HG02678 (cell line): Measurements from ENCODE around the gene SKI.

ENCODE experiments used
- ATAC-seq: cut with Tn5 transposase; IDR thresholded peaks from one replicate; pipeline ENCODE4 v1.9.1; 2021; ENCODE audit warnings: mild to moderate bottlenecking, moderate library complexity; ENCODE audit not compliant: unreplicated experiment

SKI gene

DNA sequence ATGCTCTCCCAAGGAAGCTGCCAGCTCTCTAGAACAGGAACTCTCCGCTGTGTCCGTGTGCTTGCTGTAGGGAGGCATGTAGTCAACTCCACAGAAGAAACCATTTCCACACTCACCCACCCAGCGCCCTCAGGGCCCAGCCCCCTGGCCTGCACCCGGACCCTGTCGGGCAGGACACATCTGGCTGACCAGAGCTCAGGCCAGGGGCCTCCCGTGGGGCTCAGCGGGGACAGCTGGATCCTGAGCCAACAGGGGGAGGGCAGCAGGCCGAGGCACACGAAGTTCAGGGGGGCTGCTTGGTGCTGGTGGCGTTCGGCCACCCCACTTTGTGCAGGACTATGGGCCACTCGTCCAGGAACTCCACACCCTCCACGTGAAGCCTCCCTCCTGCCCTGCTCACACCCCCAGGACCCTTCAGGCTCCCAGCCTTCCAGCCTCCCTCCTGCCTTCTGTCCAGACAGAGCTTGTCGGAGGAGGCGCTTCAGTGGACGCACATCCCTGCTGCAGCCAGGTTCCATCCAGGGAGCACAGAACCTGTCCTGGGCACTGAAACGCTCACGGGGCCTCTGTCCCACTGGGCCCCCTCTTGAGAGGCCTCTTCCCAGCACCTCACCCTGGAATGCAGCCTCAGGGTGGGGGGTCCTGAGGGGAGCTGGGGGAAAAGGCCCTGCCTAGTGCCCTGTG, 18.6 kb upstream of the SKI start:
- no peak for ATAC-seq

DNA sequence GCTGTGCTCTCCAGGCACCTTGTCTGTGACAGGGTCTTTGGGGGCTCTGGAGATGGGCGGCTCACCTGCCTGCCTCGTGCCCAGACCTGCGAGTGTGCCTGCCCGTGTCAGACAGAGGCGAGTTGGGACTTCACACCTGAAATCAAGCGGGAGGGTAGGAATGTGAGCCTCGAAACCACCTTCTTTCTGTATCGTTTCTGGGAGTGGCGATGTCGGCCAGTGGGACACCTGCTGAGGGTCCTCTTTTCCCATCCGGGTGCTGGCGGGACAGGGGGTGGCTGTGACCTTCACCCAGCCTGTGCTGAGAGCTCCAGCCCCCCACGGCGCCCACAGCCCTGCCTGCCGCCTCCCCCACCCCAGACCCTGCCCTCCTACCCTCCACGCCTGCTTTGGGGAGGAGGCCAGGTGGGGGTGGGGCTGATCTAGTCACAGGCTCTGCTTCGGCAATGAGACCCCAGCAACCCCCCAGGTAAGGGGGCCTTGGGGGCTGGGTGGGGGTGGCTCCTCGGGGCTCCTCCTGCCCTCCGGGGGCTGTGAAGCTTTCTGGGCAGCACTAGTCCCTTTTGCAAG, 17.9 kb upstream of the SKI start:
- no peak for ATAC-seq

DNA sequence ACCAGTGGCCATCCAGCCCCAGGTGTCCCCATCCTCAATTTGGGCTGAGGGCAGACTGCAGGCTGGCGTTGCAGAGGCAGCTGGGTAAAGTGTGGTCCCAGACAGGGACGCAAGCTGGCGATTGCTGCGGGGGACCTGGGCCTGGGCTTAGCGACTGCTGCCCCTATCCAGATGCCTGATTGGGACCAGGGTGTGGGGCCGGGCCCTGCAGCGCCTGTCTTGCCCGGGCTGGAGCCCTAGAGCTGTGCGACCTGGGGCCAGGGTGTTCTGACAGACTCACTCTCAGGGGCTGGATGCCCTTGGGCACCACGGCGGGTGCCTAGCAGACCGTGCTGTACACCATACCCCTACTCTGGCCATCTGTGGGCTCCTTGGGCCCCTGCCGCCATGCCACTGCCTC, 17.3 kb upstream of the SKI start:
- ATAC-seq: no peak

DNA sequence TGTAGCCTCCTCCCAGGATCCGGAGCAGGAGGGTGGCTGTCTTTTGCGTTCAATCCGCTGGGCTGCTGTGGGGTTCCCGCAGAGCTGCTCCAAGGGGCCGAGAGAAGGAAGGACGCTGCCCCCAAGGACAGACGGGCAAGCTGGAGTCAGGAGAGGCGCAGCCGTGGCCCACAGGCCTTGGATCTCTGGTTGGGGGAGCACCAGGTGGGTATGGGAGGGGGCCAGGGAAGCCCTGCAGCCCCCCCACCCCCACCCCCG, 15.9 kb upstream of the SKI start:
- no peak for ATAC-seq

DNA sequence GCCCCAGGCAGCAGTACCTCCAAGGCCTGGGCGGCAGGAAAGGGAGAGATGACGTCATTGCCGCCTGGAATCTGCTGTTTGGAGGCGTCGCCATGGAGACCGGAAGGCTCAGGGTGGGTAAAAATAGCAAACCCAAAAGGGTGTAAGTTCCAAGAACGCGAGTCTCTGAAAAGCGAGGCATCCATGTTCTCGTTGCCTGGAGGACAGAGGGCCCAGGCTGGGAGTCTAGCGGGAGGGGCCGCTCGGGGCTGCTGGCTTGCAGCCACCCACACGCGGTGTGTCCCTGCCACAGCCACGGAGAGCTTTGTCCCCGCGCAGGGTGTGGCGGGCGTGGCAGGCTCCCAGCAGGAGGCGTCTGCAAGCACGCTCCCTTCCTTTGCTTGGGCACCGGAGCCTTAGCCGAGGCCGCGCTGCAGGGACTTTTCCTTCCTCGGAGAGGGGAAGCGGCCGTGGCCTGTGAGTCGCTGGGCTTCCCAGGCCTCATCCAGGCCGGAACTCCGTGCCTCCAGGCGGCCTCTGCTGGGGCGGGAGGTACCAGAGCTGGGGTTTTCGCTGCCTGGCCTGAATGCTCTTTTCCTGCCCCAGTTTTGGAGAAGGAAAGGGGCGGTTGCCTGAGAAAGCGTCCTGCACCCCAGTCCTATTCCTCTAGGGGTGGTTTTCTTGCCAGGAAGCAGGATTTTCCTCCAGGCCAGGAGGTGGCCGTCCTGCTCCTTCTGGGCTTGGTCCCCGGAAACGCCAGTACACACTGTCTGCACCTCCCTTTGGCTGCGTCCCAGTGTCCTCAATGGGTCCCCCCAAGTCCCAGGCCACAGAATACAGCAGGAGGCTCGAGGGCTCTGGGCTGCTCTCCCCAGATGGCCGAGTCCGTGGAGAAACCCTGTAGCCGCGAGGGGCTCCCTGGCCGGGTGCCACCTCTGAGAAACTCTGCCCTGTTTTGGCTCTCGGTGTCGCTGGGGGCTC, 15.3 kb upstream of the SKI start:
- ATAC-seq: no peak

DNA sequence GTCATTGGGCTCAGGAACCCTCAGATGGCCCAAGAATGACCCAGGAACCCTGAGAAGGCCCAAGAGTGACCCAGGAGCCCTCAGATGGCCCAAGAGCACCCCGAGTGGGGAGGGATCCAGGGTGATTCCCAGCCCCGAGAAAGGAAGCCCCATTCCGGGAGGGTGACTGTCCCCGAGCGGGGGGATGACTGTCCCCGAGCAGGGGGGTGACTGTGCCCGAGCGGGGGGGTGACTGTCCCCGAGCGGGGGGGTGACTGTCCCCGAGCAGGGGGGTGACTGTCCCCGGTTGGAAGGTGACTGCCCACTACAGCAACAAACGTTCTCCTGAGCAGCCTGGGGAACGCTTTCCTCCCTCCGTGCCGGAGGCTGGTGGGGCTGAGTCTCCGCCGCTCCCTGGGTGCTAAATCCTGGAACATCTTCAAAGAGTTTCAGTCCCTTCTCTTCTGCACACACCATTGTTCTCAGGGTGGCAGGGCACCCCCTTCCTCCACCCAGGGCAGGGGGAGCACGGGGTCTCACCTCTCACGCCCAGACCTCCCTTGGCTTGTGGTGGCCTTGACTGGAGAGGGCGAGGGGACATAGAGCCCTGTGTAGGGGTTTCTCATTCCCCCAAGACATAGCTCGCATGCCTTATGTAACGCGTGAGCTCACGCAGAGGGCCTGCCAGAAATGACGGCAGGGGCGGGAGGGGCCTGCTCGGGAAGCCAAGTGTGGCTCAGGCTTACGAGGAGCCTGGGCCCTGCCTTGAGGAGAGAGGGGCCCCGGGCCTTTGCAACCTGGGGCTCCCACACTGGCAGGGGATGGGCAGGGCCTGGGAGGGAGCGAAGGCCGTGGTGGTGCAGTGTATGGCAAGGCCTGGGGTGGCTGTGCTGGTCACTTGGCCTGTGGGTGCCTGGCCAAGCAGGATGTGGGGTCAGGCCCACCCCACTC, 14.3 kb upstream of the SKI start:
- no peak for ATAC-seq

DNA sequence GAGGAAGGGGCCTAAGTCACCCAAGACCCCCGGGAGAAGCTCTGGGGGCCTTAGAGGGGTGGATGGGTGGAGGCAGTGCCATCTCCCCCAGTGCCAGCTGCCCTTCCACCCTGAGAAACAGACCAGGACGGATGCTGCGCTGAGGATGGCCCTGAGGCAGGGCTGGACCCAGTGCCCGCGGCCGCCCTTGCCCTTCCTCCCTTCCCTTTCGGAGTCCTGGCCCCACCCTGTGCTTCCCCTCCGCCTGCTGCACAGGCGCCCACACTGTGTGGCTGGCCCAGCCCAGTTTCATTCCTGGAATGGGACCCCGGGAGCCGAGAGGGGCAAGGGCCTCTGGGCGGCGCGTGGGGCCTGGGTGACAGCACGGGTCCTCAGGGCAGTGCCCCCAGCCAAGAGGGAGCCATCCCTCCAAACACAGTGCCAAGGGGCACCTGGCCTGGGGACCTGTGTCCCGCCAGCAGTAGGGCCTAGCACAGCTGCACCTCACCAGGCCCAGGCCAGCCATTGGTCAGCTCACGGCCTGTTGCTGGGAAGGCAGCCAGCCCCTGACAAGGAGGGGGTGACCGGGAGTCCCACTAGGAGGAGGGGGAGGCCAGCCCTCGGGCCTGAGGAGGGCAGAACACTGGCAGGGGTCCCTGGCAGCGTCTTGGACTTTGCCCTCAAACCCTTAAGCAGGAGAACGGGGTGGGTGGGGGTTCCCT, 13.4 kb upstream of the SKI start:
- no peak for ATAC-seq

DNA sequence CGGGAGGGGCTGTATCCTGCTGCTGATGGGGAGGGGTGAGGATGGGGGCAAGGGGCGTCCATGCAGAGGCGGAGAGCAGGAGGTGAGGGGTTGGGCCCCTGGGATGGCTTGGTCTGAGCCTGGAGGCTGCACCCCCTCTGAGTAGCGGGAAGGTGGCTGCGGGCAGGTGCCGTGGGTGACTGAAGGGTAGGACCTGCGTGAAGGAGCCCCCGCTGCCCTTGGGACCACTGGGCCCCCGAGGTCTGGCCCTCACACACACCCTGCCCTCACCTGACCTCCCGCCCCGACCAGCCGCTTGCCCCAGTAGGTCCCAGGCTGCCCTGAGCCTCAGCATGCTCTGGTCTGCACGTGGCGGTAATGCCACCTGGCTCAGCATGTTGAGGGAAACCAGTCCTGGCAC, 12.8 kb upstream of the SKI start:
- no peak for ATAC-seq

DNA sequence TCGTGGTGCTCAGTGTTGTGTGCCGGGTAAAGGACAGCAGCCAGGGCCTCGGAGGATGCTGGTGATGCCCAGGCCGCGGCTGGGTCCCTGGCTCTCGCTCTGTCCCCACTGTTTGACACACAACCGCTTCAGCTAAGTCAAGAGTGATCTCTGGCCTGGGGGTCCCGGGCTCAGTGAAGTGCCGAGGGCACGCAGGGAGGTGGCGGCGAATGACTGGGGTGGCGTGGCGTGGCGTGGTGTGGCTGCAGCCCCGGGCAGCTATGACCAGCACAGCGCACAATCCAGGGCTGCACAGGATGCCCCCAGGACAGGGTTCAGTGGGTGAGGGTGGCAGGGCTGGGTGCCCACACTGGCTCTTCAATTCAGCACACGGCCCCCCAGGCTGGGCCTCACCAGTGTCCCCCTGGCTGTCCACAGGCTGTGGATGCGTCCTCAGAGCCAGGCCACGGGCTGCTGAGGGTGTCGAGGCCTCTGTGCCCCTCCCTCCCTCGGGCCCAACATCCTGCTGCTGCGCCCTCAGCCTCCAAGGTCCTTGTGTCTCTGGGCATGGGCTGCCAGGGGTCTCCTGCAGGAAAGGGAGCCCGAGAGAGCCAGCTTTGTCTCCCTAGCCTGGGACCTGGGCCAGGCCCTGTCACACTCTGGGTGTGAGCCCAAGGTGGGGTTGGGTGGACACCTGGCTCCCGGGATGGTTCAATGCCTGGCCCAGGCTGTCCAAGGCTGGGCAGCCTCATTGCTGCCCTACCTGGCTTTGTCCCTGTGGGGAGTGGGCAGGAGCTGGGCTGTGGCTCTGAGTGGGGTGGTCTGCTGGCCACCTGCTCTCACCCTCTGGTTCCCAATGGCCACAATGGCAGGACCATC, 12.0 kb upstream of the SKI start:
- no peak for ATAC-seq

DNA sequence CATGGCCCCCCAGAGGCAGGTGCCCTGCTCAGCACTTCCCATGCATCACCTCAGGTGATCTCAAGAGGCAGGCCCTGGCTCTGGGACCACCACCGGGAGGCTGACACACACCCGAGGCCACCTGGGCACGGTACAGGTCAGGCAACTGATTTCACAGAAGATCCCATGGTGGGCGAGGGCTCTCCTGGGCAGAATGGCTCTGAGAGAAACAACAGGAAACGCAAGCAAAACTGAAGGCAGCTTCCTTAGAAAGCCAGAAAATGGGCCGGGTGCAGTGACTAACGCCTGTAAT, 11.4 kb upstream of the SKI start:
- ATAC-seq: no peak

DNA sequence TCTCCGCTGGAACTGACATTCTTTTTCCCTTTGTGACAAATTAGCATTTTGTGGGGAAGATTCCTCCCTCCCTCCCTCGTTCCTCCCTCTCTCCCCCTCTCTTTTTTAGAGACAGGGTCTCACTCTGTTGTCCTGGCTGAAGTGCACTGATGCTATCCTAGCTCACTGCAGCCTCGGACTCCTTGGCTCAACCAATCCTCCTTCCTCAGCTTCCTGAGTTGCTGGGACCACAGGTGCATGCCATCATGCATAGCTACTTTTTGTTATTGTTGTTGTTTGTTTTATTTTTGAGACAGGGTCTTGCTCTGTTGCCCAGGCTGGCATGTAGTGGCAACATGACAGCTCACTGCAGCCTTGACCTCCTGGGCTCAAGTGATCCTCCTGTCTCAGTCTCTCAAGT, 6.8 kb upstream of the SKI start:
- ATAC-seq: no peak

DNA sequence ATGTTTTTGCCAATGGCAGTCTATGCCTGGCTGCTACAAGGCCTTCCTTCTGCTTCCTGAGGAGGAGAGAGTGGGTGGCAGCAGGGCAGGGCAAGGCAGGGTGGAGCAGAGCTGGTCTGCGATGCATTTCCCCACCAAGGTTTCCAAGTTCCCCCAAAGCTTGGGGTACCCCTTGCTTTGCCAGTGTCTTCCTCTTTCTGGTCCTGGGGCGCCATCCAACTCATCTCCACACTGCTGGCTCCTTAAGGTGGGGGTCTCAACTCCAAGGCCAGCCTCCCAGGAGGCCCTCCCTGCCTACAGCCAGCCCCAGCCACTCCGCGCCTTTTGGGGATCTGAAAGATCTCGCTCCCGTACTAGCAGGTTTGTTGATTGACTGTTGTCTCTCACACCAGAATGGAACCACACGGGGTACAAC, 3.9 kb upstream of the SKI start:
- ATAC-seq: no peak

DNA sequence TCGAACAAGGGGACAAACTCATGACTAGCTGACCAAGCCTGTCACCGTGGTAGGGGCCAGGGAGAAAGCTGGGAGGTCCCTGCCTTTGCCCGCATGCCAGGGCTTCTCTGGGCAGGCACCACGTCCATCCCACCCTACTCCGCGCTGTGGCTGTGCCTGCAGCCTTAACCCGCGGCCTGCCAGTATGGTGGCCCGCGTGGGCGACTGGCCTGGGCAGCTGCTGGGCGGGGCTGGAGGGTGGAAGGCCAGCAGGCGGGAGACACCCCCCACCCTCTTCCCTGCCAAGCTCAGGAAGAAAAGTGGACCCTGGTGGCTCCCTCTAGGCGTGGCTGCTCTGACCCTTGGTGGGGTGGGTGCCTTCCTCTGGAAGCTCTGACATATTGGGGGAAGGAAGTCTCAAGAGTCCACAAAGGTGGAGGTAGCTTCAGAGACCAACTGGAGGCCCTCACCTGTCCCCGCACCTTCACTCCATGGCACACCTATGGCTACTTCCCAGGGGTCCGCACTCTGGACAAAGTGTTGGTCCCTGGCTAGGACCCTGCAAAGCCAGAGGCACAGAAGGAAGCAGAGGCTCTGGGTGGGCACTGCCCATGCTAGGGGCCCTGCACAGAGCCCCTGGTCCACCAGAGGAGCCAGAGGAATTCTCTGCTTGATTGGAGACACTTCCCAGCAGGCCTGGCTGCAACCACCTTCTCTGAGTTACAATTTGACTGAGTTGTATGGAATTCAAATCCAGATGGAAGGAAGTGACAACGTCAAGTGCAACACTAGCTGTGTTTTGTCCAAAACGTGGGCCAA, 3.3 kb upstream of the SKI start:
- no peak for ATAC-seq

DNA sequence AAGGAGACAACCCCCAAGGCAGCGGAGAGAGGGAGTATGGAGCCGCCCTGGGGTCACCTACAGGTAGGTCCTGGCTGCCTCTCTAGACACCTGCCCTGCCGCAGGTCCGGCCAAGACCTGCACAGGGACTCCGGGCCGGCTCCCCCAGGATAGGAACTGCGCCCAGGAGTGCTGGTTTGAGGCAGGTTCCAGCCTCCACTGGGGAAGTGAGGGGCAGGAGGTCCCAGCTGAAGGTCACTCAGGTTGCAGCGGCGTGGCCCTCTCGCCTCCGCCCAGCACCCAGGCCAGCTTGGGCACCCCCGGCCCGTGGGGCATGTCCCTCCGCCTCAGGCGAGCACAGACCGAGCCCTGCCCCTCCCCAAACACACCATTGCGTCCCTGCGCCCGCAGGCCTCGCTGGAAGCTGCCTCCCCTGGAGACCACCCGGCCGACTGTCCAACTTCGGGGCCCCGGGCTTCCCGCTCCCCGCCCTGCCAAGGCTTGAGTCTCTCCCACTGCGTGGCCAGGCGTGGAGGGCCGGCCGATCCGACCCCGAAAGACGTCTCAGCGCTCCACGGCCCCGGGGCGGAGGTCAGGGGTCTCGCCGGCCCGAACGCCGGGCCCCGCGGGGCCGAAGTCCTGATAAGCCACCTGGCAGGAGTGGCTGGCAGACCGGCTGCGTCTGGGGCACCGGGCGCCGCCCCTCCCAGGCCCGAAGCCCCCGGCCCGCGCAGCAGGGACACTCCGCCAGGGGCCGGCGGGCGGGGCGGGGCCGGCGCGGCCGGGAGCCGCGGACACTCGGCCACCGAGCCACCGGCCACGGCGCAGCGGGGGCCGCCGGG, 1.4 kb upstream of the SKI start:
- ATAC-seq: peak; percentile 3

DNA sequence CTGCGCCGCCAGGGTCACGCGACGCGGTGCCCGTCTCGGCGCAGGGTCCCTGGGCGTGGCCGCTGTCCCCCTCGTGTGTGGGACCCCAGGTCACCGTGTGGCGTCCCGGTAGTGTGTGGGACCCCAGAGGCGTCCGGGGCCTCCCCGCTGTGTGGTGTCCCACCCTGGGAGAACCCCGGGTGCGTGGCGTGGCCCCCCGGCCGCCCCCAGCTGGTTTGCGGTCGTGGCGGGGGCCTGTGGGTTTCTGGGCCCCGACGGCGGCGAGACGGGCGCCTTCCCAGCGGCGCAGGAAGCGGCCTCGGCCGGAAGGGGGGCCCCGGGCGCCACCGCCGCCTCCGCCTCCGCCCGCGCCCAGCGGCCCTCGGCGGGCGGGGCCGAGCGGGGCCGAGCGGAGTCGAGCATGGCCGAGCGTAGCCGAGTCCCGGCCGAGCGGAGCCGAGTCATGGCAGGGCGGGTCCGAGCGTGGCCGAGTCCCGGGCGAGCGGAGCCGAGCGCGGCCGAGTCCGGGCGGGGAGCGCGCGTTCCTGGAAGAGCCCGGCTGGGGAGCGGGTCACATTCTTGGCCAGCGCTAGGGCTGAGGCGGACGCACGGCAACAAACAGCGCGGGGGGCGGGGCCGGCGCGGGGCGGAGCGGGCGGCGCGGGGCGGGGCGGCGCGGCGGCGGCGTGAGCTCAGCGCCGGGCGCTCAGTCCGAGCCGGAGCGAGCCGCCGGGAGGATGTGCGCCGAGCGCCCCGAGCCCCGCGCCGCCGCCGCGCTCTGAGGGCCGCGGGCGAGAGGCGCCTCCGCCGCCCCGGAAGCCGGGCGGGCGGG, 568 bp upstream of the SKI start:
- ATAC-seq: peak; percentile 84

DNA sequence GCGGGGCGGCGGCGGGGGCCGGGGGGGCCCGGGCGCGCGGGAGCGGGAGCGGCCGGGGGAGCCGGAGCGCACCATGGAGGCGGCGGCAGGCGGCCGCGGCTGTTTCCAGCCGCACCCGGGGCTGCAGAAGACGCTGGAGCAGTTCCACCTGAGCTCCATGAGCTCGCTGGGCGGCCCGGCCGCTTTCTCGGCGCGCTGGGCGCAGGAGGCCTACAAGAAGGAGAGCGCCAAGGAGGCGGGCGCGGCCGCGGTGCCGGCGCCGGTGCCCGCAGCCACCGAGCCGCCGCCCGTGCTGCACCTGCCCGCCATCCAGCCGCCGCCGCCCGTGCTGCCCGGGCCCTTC, 546 bp downstream of the SKI start:
- ATAC-seq: no peak

DNA sequence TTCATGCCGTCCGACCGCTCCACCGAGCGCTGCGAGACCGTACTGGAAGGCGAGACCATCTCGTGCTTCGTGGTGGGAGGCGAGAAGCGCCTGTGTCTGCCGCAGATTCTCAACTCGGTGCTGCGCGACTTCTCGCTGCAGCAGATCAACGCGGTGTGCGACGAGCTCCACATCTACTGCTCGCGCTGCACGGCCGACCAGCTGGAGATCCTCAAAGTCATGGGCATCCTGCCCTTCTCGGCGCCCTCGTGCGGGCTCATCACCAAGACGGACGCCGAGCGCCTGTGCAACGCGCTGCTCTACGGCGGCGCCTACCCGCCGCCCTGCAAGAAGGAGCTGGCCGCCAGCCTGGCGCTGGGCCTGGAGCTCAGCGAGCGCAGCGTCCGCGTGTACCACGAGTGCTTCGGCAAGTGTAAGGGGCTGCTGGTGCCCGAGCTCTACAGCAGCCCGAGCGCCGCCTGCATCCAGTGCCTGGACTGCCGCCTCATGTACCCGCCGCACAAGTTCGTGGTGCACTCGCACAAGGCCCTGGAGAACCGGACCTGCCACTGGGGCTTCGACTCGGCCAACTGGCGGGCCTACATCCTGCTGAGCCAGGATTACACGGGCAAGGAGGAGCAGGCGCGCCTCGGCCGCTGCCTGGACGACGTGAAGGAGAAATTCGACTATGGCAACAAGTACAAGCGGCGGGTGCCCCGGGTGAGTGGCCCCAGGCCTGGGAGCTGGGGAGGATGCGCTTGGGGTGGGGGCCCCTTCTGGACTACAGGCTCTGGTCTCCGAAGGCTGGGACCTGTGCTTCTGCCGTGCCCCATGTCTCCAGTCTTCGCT, 1.1 kb downstream of the SKI start:
- ATAC-seq: no peak
